ENCODE results near the gene TIRAP.

Gene TIRAP

DNA sequence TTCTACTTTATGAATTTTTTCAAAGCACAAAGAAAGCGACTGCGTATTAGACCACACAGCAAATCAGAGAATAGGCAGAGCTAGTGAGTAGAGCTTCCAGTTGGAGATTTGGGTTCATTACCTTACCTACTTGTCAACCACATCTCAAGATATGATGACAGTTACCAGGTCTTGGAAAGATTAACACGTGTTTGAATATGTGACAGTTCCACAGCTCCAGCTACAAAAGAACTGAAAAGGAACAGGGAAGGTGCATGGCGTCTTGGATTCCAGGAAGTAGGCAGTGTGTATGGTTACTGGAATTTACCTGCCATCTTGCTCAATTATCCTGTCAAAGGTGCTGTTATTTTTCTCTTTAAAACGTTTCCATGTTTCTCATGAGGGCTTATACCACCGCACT is 5.3 kb downstream of the TIRAP start:
- TF ChIP-seq TCF4 (CRISPR knock-in tag; IDR thresholded peaks at IDR 0.05; ENCODE audit: borderline replicate concordance): no peak
- no peak for TF ChIP-seq BACH2 (CRISPR knock-in tag; IDR thresholded peaks at IDR 0.05; ENCODE audit: borderline replicate concordance)
- no peak for TF ChIP-seq SNAI2 (CRISPR knock-in tag; IDR thresholded peaks at IDR 0.05)
- no peak for TF ChIP-seq TOX (CRISPR knock-in tag; IDR thresholded peaks at IDR 0.05; ENCODE audit: borderline replicate concordance)
- TF ChIP-seq ARNTL (CRISPR knock-in tag; IDR thresholded peaks at IDR 0.05; ENCODE audit: borderline replicate concordance, low read depth): no peak
- TF ChIP-seq ZFP30 (CRISPR knock-in tag; IDR thresholded peaks at IDR 0.05): no peak
- TF ChIP-seq ZNF70 (CRISPR knock-in tag; IDR thresholded peaks at IDR 0.05): no peak
- TF ChIP-seq ISL1 (CRISPR knock-in tag; IDR thresholded peaks at IDR 0.05): no peak
- no peak for TF ChIP-seq ZNF565 (CRISPR knock-in tag; conservative IDR thresholded peaks at IDR 0.05; ENCODE audit: low read depth)
- TF ChIP-seq, protein P1, sequence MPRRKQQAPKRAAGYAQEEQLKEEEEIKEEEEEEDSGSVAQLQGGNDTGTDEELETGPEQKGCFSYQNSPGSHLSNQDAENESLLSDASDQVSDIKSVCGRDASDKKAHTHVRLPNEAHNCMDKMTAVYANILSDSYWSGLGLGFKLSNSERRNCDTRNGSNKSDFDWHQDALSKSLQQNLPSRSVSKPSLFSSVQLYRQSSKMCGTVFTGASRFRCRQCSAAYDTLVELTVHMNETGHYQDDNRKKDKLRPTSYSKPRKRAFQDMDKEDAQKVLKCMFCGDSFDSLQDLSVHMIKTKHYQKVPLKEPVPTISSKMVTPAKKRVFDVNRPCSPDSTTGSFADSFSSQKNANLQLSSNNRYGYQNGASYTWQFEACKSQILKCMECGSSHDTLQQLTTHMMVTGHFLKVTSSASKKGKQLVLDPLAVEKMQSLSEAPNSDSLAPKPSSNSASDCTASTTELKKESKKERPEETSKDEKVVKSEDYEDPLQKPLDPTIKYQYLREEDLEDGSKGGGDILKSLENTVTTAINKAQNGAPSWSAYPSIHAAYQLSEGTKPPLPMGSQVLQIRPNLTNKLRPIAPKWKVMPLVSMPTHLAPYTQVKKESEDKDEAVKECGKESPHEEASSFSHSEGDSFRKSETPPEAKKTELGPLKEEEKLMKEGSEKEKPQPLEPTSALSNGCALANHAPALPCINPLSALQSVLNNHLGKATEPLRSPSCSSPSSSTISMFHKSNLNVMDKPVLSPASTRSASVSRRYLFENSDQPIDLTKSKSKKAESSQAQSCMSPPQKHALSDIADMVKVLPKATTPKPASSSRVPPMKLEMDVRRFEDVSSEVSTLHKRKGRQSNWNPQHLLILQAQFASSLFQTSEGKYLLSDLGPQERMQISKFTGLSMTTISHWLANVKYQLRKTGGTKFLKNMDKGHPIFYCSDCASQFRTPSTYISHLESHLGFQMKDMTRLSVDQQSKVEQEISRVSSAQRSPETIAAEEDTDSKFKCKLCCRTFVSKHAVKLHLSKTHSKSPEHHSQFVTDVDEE (CRISPR knock-in tag; IDR thresholded peaks at IDR 0.05): no peak
- TF ChIP-seq, protein P2, sequence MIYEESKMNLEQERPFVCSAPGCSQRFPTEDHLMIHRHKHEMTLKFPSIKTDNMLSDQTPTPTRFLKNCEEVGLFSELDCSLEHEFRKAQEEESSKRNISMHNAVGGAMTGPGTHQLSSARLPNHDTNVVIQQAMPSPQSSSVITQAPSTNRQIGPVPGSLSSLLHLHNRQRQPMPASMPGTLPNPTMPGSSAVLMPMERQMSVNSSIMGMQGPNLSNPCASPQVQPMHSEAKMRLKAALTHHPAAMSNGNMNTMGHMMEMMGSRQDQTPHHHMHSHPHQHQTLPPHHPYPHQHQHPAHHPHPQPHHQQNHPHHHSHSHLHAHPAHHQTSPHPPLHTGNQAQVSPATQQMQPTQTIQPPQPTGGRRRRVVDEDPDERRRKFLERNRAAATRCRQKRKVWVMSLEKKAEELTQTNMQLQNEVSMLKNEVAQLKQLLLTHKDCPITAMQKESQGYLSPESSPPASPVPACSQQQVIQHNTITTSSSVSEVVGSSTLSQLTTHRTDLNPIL (CRISPR knock-in tag; IDR thresholded peaks at IDR 0.05; ENCODE audit: low read depth): no peak
- TF ChIP-seq RARB (CRISPR knock-in tag; IDR thresholded peaks at IDR 0.05): no peak
- no peak for TF ChIP-seq OSR1 (CRISPR knock-in tag; IDR thresholded peaks at IDR 0.05)
- no peak for ATAC-seq

DNA sequence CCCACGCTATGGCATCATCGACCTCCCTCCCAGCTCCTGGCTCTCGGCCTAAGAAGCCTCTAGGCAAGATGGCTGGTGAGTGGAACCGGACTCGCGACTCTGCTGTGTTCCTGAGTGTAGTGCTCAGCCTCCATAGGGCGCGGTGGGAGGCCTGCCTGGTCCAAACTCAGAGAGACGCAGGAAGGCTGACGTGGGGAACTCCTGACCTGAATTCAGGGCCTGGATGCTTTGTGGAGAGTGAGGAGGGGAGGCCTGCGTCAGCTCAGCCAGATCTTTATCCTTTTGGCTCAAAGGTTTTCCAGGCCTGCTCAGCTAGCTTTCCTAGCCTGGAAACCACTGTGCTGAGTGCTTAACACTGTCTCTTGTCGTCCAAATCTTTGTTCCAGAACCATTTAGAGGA is 8.0 kb downstream of the TIRAP start:
- TF ChIP-seq RARB (CRISPR knock-in tag; IDR thresholded peaks at IDR 0.05): no peak
- 0 out of 2 replicates have a peak, but pooled peaks have one; percentile 7 for TF ChIP-seq BACH2 (CRISPR knock-in tag; IDR thresholded peaks at IDR 0.05; ENCODE audit: borderline replicate concordance)
- TF ChIP-seq ZNF565 (CRISPR knock-in tag; conservative IDR thresholded peaks at IDR 0.05; ENCODE audit: low read depth): no peak
- no peak for TF ChIP-seq CSDC2 (CRISPR knock-in tag; IDR thresholded peaks at IDR 0.05)
- peak; percentile 53 for ATAC-seq

DNA sequence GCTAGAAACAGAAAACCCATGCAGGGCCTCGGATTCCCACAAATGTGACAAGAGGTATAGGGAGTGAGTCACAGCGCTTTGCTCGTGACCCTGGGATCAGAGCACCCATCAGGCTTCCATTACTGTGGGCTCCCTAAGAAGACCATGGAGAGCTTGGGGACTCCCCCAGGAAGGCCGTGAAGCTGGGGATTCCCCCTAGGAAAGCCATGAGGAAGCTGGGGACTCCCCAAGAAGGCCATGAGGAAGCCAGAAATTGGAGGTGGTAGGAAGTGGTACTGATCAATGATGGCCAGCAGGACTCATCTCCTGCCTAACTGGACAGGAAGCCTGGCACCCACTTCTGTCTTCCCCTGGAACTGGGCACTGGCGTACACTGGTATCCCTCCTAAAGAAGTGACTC is 10.8 kb downstream of the TIRAP start:
- ATAC-seq: no peak
- TF ChIP-seq, protein P3, sequence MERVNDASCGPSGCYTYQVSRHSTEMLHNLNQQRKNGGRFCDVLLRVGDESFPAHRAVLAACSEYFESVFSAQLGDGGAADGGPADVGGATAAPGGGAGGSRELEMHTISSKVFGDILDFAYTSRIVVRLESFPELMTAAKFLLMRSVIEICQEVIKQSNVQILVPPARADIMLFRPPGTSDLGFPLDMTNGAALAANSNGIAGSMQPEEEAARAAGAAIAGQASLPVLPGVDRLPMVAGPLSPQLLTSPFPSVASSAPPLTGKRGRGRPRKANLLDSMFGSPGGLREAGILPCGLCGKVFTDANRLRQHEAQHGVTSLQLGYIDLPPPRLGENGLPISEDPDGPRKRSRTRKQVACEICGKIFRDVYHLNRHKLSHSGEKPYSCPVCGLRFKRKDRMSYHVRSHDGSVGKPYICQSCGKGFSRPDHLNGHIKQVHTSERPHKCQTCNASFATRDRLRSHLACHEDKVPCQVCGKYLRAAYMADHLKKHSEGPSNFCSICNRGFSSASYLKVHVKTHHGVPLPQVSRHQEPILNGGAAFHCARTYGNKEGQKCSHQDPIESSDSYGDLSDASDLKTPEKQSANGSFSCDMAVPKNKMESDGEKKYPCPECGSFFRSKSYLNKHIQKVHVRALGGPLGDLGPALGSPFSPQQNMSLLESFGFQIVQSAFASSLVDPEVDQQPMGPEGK (CRISPR knock-in tag; IDR thresholded peaks at IDR 0.05; ENCODE audit: borderline replicate concordance): no peak

DNA sequence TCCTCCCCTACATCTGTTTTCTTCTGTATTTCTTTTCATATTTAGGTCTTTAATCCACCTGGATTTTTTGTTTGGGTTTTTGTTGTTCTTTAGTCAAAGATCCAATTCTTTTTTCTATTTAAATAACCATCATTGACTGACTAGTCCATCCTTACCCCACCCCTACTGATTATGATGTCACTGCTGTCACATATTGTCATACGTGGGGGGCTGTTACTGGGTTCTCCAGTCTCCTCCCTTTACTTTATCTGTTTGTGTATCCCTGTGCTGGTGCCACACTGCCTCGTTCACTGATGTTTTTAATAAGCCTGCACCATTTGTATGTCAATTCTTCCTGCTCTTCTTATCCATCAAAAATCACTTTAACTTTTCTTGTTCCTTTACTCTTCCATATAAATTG is 14.1 kb downstream of the TIRAP start:
- ATAC-seq: no peak
- no peak for TF ChIP-seq ZFP3 (CRISPR knock-in tag; IDR thresholded peaks at IDR 0.05)
- TF ChIP-seq TOX (CRISPR knock-in tag; IDR thresholded peaks at IDR 0.05; ENCODE audit: borderline replicate concordance): no peak
- TF ChIP-seq, protein P4, sequence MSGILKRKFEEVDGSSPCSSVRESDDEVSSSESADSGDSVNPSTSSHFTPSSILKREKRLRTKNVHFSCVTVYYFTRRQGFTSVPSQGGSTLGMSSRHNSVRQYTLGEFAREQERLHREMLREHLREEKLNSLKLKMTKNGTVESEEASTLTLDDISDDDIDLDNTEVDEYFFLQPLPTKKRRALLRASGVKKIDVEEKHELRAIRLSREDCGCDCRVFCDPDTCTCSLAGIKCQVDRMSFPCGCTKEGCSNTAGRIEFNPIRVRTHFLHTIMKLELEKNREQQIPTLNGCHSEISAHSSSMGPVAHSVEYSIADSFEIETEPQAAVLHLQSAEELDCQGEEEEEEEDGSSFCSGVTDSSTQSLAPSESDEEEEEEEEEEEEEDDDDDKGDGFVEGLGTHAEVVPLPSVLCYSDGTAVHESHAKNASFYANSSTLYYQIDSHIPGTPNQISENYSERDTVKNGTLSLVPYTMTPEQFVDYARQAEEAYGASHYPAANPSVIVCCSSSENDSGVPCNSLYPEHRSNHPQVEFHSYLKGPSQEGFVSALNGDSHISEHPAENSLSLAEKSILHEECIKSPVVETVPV (CRISPR knock-in tag; IDR thresholded peaks at IDR 0.05): no peak
- no peak for TF ChIP-seq ZFP30 (CRISPR knock-in tag; IDR thresholded peaks at IDR 0.05)
- no peak for TF ChIP-seq OSR1 (CRISPR knock-in tag; IDR thresholded peaks at IDR 0.05)
- no peak for TF ChIP-seq ZNF70 (CRISPR knock-in tag; IDR thresholded peaks at IDR 0.05)
- TF ChIP-seq CSDC2 (CRISPR knock-in tag; IDR thresholded peaks at IDR 0.05): no peak
- no peak for TF ChIP-seq TCF4 (CRISPR knock-in tag; IDR thresholded peaks at IDR 0.05; ENCODE audit: borderline replicate concordance)
- TF ChIP-seq, protein P2 (CRISPR knock-in tag; IDR thresholded peaks at IDR 0.05; ENCODE audit: low read depth): no peak
- no peak for TF ChIP-seq GLIS3 (CRISPR knock-in tag; IDR thresholded peaks at IDR 0.05)
- TF ChIP-seq, protein P5, sequence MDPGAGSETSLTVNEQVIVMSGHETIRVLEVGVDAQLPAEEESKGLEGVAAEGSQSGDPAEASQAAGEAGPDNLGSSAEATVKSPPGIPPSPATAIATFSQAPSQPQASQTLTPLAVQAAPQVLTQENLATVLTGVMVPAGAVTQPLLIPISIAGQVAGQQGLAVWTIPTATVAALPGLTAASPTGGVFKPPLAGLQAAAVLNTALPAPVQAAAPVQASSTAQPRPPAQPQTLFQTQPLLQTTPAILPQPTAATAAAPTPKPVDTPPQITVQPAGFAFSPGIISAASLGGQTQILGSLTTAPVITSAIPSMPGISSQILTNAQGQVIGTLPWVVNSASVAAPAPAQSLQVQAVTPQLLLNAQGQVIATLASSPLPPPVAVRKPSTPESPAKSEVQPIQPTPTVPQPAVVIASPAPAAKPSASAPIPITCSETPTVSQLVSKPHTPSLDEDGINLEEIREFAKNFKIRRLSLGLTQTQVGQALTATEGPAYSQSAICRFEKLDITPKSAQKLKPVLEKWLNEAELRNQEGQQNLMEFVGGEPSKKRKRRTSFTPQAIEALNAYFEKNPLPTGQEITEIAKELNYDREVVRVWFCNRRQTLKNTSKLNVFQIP (CRISPR knock-in tag; IDR thresholded peaks at IDR 0.05; ENCODE audit: borderline replicate concordance, low read depth): no peak
- TF ChIP-seq, protein P3 (CRISPR knock-in tag; IDR thresholded peaks at IDR 0.05; ENCODE audit: borderline replicate concordance): no peak
- no peak for TF ChIP-seq ISL1 (CRISPR knock-in tag; IDR thresholded peaks at IDR 0.05)
- TF ChIP-seq SNAI2 (CRISPR knock-in tag; IDR thresholded peaks at IDR 0.05): no peak

All from SK-N-SH treated with all-trans-retinoic acid at 6 μM for 48 hours (cell line).